ENCODE data around the gene RPL19. TPM values are rescaled to one million over a fixed set of nuclear protein-coding genes. Genes with fewer than 3 reads are reported as not detected.

Gene RPL19
- total RNA-seq, 6 donors from 2014 or later = 1,356 to 1,902 (median 1,599) TPM

GRCh38 chr17:39252788-39253460 lies 52.8 kb downstream of the RPL19 start:
- Histone ChIP-seq H3K27ac (no peak overlapping the region), H3K9me3 (no peaks in the 10 kb centered on the region), H3K36me3 (peaks cover 8 to 53% (median 28%) of the 10 kb centered on the region in 4 donors), H3K4me3 (no peak overlapping the region), H3K27me3 (no peaks in the 10 kb centered on the region), H3K4me1 (no peaks in the 10 kb centered on the region)
- 82 to 84% methylated on average over 7 of the region's 7 CpGs for WGBS, 2 donors
- DNase-seq = no peak
- no peak for ATAC-seq (ENCODE audit: low FRiP score in 2 of 2)
- no peak for TF ChIP-seq POLR2AphosphoS5 (IDR thresholded peaks at IDR 0.05)
- no peak for TF ChIP-seq POLR2A (IDR thresholded peaks at IDR 0.05)
- no peak for TF ChIP-seq EP300 (IDR thresholded peaks at IDR 0.05)
- TF ChIP-seq CTCF (IDR thresholded peaks at IDR 0.05) = no peak

Other genes with a start within 250 kb of the RPL19 start
- gene FBXO47, start 232.9 kb upstream of the RPL19 start, total RNA-seq = not detected
- gene PLXDC1, start 48.6 kb upstream of the RPL19 start, total RNA-seq = 10 to 100 TPM in 3 of 6 donors, 1 to 10 TPM in 3; 3.8 to 47.1 (median 10.5) TPM
- under 1 TPM in 1 of 6 donors, not detected in 5; 0.39 TPM for gene ARL5C, start 34.1 kb upstream of the RPL19 start, total RNA-seq
- gene CACNB1, start 2.6 kb upstream of the RPL19 start, total RNA-seq = 100 to 1,000 TPM in 1 of 6 donors, 10 to 100 TPM in 5; 28.8 to 149 (median 34.0) TPM
- 1 to 10 TPM in 1 of 6 donors, under 1 TPM in 3, not detected in 2; 0.24 to 1.1 (median 0.48) TPM for gene STAC2, start 25.7 kb downstream of the RPL19 start, total RNA-seq
- 10 to 100 TPM in 5 of 6 donors, 1 to 10 TPM in 1; 7.6 to 53.4 (median 30.4) TPM for gene FBXL20, start 201.3 kb downstream of the RPL19 start, total RNA-seq